ENCODE data around the gene SYNPR.

- TF ChIP-seq POLR2A (IDR thresholded peaks at IDR 0.05) (no peak), CTCF (IDR thresholded peaks at IDR 0.05) (no peak)
Observed at GRCh38 chr3:63324621-63325020, 46.5 kb downstream of the SYNPR start.
